Mucosa of stomach (tissue), 1 donor: ENCODE data around the gene EFTUD2.

Experiments used
- H3K27me3 ChIP-seq: one replicate; pipeline ENCODE4 v1.7.0; 2013; ENCODE audit warnings: mild to moderate bottlenecking, low read length; ENCODE audit not compliant: control insufficient read depth, insufficient read depth
- H3K36me3 ChIP-seq: one replicate; pipeline ENCODE4 v1.7.0; 2013; ENCODE audit warnings: low read length; ENCODE audit not compliant: control insufficient read depth, insufficient read depth
- H3K4me1 ChIP-seq: one replicate; pipeline ENCODE4 v1.7.0; 2013; ENCODE audit warnings: mild to moderate bottlenecking, low read length; ENCODE audit not compliant: control insufficient read depth, insufficient read depth
- H3K4me3 ChIP-seq: one replicate; pipeline ENCODE4 v1.7.0; 2013; ENCODE audit warnings: low read length
- H3K9ac ChIP-seq: one replicate; pipeline ENCODE4 v1.7.0; 2013; ENCODE audit warnings: mild to moderate bottlenecking, low read length, moderate library complexity
- H3K9me3 ChIP-seq: one replicate; pipeline ENCODE4 v1.7.0; 2013; ENCODE audit warnings: mild to moderate bottlenecking, low read length, moderate library complexity; ENCODE audit not compliant: control insufficient read depth
- donor health status: Pancreatic carcinoma.

EFTUD2 gene

GRCh38 chr17:44905006-44906000 is 6.1 kb upstream of the EFTUD2 start:
- Histone ChIP-seq H3K4me1 (peaks cover 19% of the 10 kb centered on the region), H3K4me3 (no peak overlapping the region), H3K9me3 (no peaks in the 10 kb centered on the region), H3K36me3 (no peaks in the 10 kb centered on the region), H3K27me3 (no peaks in the 10 kb centered on the region), H3K9ac (no peak overlapping the region)

GRCh38 chr17:44904001-44904984 is 5.0 kb upstream of the EFTUD2 start:
- H3K9ac ChIP-seq = no peak overlapping the region
- H3K4me1 ChIP-seq = peaks cover 26% of the 10 kb centered on the region
- H3K4me3 ChIP-seq = no peak overlapping the region
- no peaks in the 10 kb centered on the region for H3K27me3 ChIP-seq
- H3K36me3 ChIP-seq = no peaks in the 10 kb centered on the region
- H3K9me3 ChIP-seq = no peaks in the 10 kb centered on the region

GRCh38 chr17:44903012-44903685 is 3.9 kb upstream of the EFTUD2 start:
- no peak overlapping the region for H3K9ac ChIP-seq
- H3K4me3 ChIP-seq = no peak overlapping the region
- H3K27me3 ChIP-seq = no peaks in the 10 kb centered on the region
- no peaks in the 10 kb centered on the region for H3K36me3 ChIP-seq
- H3K4me1 ChIP-seq = peaks cover 29% of the 10 kb centered on the region
- no peaks in the 10 kb centered on the region for H3K9me3 ChIP-seq

GRCh38 chr17:44902135-44902760 is 3.0 kb upstream of the EFTUD2 start:
- H3K4me3 ChIP-seq = no peak overlapping the region
- H3K4me1 ChIP-seq = peaks cover 34% of the 10 kb centered on the region
- H3K9ac ChIP-seq = no peak overlapping the region
- no peaks in the 10 kb centered on the region for H3K27me3 ChIP-seq
- no peaks in the 10 kb centered on the region for H3K9me3 ChIP-seq
- H3K36me3 ChIP-seq = no peaks in the 10 kb centered on the region

GRCh38 chr17:44901411-44901921 is 2.2 kb upstream of the EFTUD2 start:
- Histone ChIP-seq H3K9ac (no peak overlapping the region), H3K9me3 (no peaks in the 10 kb centered on the region), H3K27me3 (no peaks in the 10 kb centered on the region), H3K4me1 (peaks cover 34% of the 10 kb centered on the region), H3K36me3 (no peaks in the 10 kb centered on the region), H3K4me3 (no peak overlapping the region)

GRCh38 chr17:44900894-44901293 is 1.6 kb upstream of the EFTUD2 start:
- no peaks in the 10 kb centered on the region for H3K27me3 ChIP-seq
- H3K9me3 ChIP-seq = no peaks in the 10 kb centered on the region
- H3K36me3 ChIP-seq = no peaks in the 10 kb centered on the region
- H3K4me1 ChIP-seq = peaks cover 29% of the 10 kb centered on the region
- no peak overlapping the region for H3K9ac ChIP-seq
- H3K4me3 ChIP-seq = no peak overlapping the region

- Histone ChIP-seq H3K4me3 (peak overlapping the region; percentile 48), H3K9ac (peak overlapping the region; percentile 77)
Measured at GRCh38 chr17:44898768-44899073, 524 bp downstream of the EFTUD2 start.

GRCh38 chr17:44894642-44895041 is 4.6 kb downstream of the EFTUD2 start:
- Histone ChIP-seq H3K9ac (no peak overlapping the region), H3K4me1 (peaks cover 8% of the 10 kb centered on the region), H3K4me3 (no peak overlapping the region), H3K27me3 (no peaks in the 10 kb centered on the region), H3K36me3 (no peaks in the 10 kb centered on the region), H3K9me3 (no peaks in the 10 kb centered on the region)

More at GRCh38 chr17:44898768-44899073, 524 bp downstream of the EFTUD2 start:
- Histone ChIP-seq H3K36me3 (no peaks in the 10 kb centered on the region), H3K27me3 (no peaks in the 10 kb centered on the region), H3K4me1 (peaks cover 15% of the 10 kb centered on the region), H3K9me3 (no peaks in the 10 kb centered on the region)

- Histone ChIP-seq H3K27me3 (no peaks in the 10 kb centered on the region), H3K9me3 (no peaks in the 10 kb centered on the region), H3K4me1 (no peaks in the 10 kb centered on the region), H3K36me3 (no peaks in the 10 kb centered on the region), H3K9ac (no peak overlapping the region), H3K4me3 (no peak overlapping the region)
Measured at GRCh38 chr17:44892250-44892649, 7.0 kb downstream of the EFTUD2 start.

GRCh38 chr17:44889003-44889402 is 10.2 kb downstream of the EFTUD2 start:
- H3K4me3 ChIP-seq = no peak overlapping the region
- no peaks in the 10 kb centered on the region for H3K36me3 ChIP-seq
- no peaks in the 10 kb centered on the region for H3K9me3 ChIP-seq
- H3K27me3 ChIP-seq = no peaks in the 10 kb centered on the region
- H3K9ac ChIP-seq = no peak overlapping the region
- H3K4me1 ChIP-seq = no peaks in the 10 kb centered on the region
